K562 (cell line): Measurements from ENCODE around the gene LAMTOR5. TPM values are rescaled to one million over a fixed set of nuclear protein-coding genes. Genes with fewer than 3 reads are reported as not detected.

Experiments
- ATAC-seq: fragments of 200-7000 bp; cut with Tn5 transposase; 3 replicates; pipeline ENCODE4 v1.9.1; 2020; ENCODE audit warnings: moderate library complexity
- BruUV-seq: library from RNA; stranded (reverse); fragments of 400-500 nt; replicated peaks from 2 replicates; lab custom pipeline; 2021; lab: Mats Ljungman, UMichigan
- CTCF ChIA-PET: fragments of 300-600 bp; formaldehyde crosslinking; extraction: SDS; loops from one replicate; lab custom pipeline; 2021; ENCODE audit warnings: low intra/inter-chr PET ratio; lab: Yijun Ruan, JAX
- POLR2A ChIA-PET: fragments of 300-600, 350-650 bp; sonication (Branson Sonifier 250); formaldehyde crosslinking; extraction: SDS; loops from one replicate; lab custom pipeline; 2021; ENCODE audit warnings: antibody characterized with exemption, inconsistent platforms; lab: Yijun Ruan, JAX
- DNase-seq, 4 experiments: peaks; one replicate each; pipeline versions ENCODE4 v3.0.0 to v3.0.0-alpha.2; 2011 to 2018; ENCODE audit warnings: low spot score in 3 of 4, mixed read lengths in 3 of 4; ENCODE audit errors: extremely low read depth in 1 of 4
- FAIRE-seq: peaks from 2 replicates; lab custom pipeline; 2011; peaks lifted over from hg19 to GRCh38; lab: Jason Lieb, UNC
- H2AFZ ChIP-seq: 2 replicates; pipeline ENCODE4 v1.6.0; 2011; ENCODE audit warnings: low read depth, low read length, control low read depth, inconsistent platforms
- H3K27ac ChIP-seq: fragments of 200-600 bp; 3 replicates; pipeline ENCODE4 v1.8.0; 2011; ENCODE audit warnings: low read depth, mild to moderate bottlenecking, control low read depth, inconsistent platforms, low read length, moderate library complexity, mixed read lengths; ENCODE audit errors: extremely low read depth
- H3K27me3 ChIP-seq, 2 experiments: fragments of 300-600 bp in 1 of 2; 2 replicates in 1 of 2; 3 replicates in 1 of 2; pipeline versions ENCODE4 v1.6.0 to v1.8.0; 2011; ENCODE audit warnings: inconsistent platforms in 2 of 2, low read length in 2 of 2, mild to moderate bottlenecking in 1 of 2, mixed read lengths in 1 of 2, moderate library complexity in 1 of 2; ENCODE audit not compliant: control insufficient read depth in 2 of 2, insufficient read depth in 2 of 2
- H3K36me3 ChIP-seq: fragments of 300-600 bp; 3 replicates; pipeline ENCODE4 v1.8.0; 2011; ENCODE audit warnings: mild to moderate bottlenecking, low read length, inconsistent platforms; ENCODE audit not compliant: control insufficient read depth, insufficient read depth
- H3K4me1 ChIP-seq, 2 experiments: fragments of 200-600 bp in 1 of 2; replicated peaks in 1 of 2; 2 replicates in 1 of 2; 3 replicates in 1 of 2; pipeline versions ENCODE4 v1.5.1 to v1.8.0; 2011; ENCODE audit warnings: inconsistent platforms in 2 of 2, low read length in 2 of 2, mild to moderate bottlenecking in 1 of 2, mixed read lengths in 1 of 2, moderate library complexity in 1 of 2; ENCODE audit not compliant: control insufficient read depth in 2 of 2, insufficient read depth in 2 of 2
- H3K4me2 ChIP-seq: 2 replicates; pipeline ENCODE4 v1.6.1; 2011; ENCODE audit warnings: low read length, control low read depth, inconsistent platforms, mixed read lengths; ENCODE audit not compliant: insufficient read depth
- H3K4me3 ChIP-seq: fragments of 200-600 bp; sonication (generic), shearing (Covaris generic); 2 replicates; pipeline ENCODE4 v1.5.1; 2016; ENCODE audit warnings: control low read depth, inconsistent platforms
- H3K79me2 ChIP-seq: fragments of 200-600 bp; 3 replicates; pipeline ENCODE4 v1.8.0; 2011; ENCODE audit warnings: low read length, inconsistent platforms; ENCODE audit not compliant: control insufficient read depth, insufficient read depth
- H3K9ac ChIP-seq, 2 experiments: 2 replicates each; pipeline versions ENCODE4 v1.6.0 to v1.6.1; 2011; ENCODE audit warnings: low read depth in 2 of 2, low read length in 2 of 2, control low read depth in 1 of 2, inconsistent platforms in 1 of 2, mild to moderate bottlenecking in 1 of 2, mixed read lengths in 1 of 2; ENCODE audit not compliant: insufficient read depth in 1 of 2
- H3K9me1 ChIP-seq: one replicate; pipeline ENCODE4 v1.6.0; 2011; ENCODE audit warnings: inconsistent platforms, mild to moderate bottlenecking, low read length, moderate library complexity; ENCODE audit not compliant: control insufficient read depth, insufficient read depth
- H3K9me3 ChIP-seq: replicated peaks from 2 replicates; pipeline ENCODE4 v1.5.1; 2011; ENCODE audit warnings: low read depth, low read length, inconsistent platforms; ENCODE audit not compliant: control insufficient read depth, insufficient read depth
- H4K20me1 ChIP-seq: replicated peaks from 2 replicates; pipeline ENCODE4 v1.6.1; 2011; ENCODE audit warnings: low read length, inconsistent platforms, mixed read lengths; ENCODE audit not compliant: control insufficient read depth, insufficient read depth
- FOXJ2 ChIP-seq: fragments of 200-800 bp; sonication (Bioruptor generic); IDR thresholded peaks from 2 replicates; pipeline ENCODE4 v1.6.1; 2016; ENCODE audit warnings: missing genetic modification characterization, missing compliant biosample characterization
- HSF4 ChIP-seq: fragments of 250-450 bp; sonication (Bioruptor Pico); IDR thresholded peaks from 2 replicates; pipeline ENCODE4 v2.1.2; 2022; ENCODE audit warnings: mild to moderate bottlenecking, moderate library complexity, borderline replicate concordance
- KLF1 ChIP-seq: fragments of 450-650 bp; IDR thresholded peaks from 2 replicates; pipeline ENCODE4 v1.6.1; 2016; ENCODE audit warnings: missing genetic modification characterization, missing compliant biosample characterization
- NCOA1 ChIP-seq: fragments of 450-650 bp; IDR thresholded peaks from 2 replicates; pipeline ENCODE4 v1.6.1; 2016; ENCODE audit warnings: low read depth
- NFYB ChIP-seq: IDR thresholded peaks from 2 replicates; pipeline ENCODE4 v1.6.1; 2011; ENCODE audit warnings: mild to moderate bottlenecking, moderate library complexity; ENCODE audit not compliant: insufficient read length; ENCODE audit errors: extremely low read depth
- RAD51 ChIP-seq: fragments of 450-650 bp; IDR thresholded peaks from 2 replicates; pipeline ENCODE4 v1.7.1; 2016; ENCODE audit warnings: low read depth, mild to moderate bottlenecking, borderline replicate concordance
- SNIP1 ChIP-seq: fragments of 450-650 bp; IDR thresholded peaks from 2 replicates; pipeline ENCODE4 v1.7.1; 2017; ENCODE audit warnings: low read depth, mild to moderate bottlenecking
- TBP ChIP-seq: optimal IDR thresholded peaks from 2 replicates; pipeline ENCODE3; 2011; ENCODE audit warnings: low read depth, low read length, improper control_type of control experiment
- ZFP36 ChIP-seq: fragments of 150-350 bp; IDR thresholded peaks from 2 replicates; pipeline ENCODE4 v1.6.1; 2018; ENCODE audit warnings: low read length, low read depth; ENCODE audit not compliant: partially characterized antibody
- ZNF121 ChIP-seq: sonication (generic); formaldehyde crosslinking; conservative IDR thresholded peaks from 2 replicates; pipeline ENCODE4 v1.8.0; 2022; ENCODE audit warnings: missing genetic modification reagents
- ZNF354B ChIP-seq: fragments of 250-450 bp; sonication (Bioruptor Pico); IDR thresholded peaks from 2 replicates; pipeline ENCODE4 v1.4.0; 2020
- ZNF551 ChIP-seq: fragments of 250-450 bp; sonication (Bioruptor Pico); IDR thresholded peaks from 2 replicates; pipeline ENCODE4 v1.5.0; 2021; ENCODE audit warnings: mild to moderate bottlenecking, moderate library complexity
- WGBS: fragments of 100-300 bp; shearing (Covaris generic); methylation state at CpG from one replicate; pipeline ENCODE4 v1.1.6; 2016; ENCODE audit warnings: low coverage, mixed read lengths; ENCODE audit not compliant: insufficient coverage; ENCODE audit errors: missing lambda C conversion rate; 5-methylcytosine and 5-hydroxymethylcytosine counted together
- in situ Hi-C: fragments of 300-500 bp; cut with MboI; formaldehyde crosslinking; loops from 4 replicates; pipeline ENCODE4 v1.15.0; 2018; ENCODE audit warnings: inconsistent platforms, mixed read lengths
- intact Hi-C: fragments of 100-400 bp; cut with micrococcal nuclease; formaldehyde crosslinking; loops from 2 replicates; pipeline ENCODE4 v1.14.2; 2022
- polyA plus RNA-seq, 8 experiments: library from polyadenylated mRNA; depleted of rRNA in 4 of 8; stranded (reverse) in 5 of 8; unstranded in 3 of 8; fragments of >200 nt; fragmentation: Nextera tagmentation in 2 of 8; fragmentation: Illumina TruSeq in 1 of 8; extraction: Ambion mirVana in 2 of 8; extraction: Trizol in 1 of 8; gene quantifications; 2 replicates each; pipeline versions ENCODE4 v1.2.1 to v1.2.3, GENCODE V29; 2011 to 2014; ENCODE audit warnings: inconsistent platforms in 1 of 8, missing spikeins in 1 of 8
- total RNA-seq, 7 experiments: library from RNA; depleted of rRNA in 6 of 7; stranded (reverse); fragments of >200 nt in 6 of 7; fragmentation: Illumina TruSeq in 2 of 7; extraction: Trizol in 2 of 7; gene quantifications; 2 replicates each; pipeline versions ENCODE4 v1.2.1 to v1.2.3, GENCODE V29; 2011 to 2021; ENCODE audit warnings: low replicate concordance in 1 of 7
- TF ChIP-seq, protein P1 (sequence below): fragments of 450-650 bp; IDR thresholded peaks from 2 replicates; pipeline ENCODE4 v1.6.1; 2016
- TF ChIP-seq, protein P2 (sequence below): fragments of 250-450 bp; sonication (Bioruptor Pico); IDR thresholded peaks from 2 replicates; pipeline ENCODE4 v1.5.0; 2021

The LAMTOR5 gene
- total and polyA plus RNA-seq, 9 of the 15 experiments (the other 6 are each of a cell fraction or from before 2014, with no cell fraction given), result 118 to 712 (median 241) TPM

DNA sequence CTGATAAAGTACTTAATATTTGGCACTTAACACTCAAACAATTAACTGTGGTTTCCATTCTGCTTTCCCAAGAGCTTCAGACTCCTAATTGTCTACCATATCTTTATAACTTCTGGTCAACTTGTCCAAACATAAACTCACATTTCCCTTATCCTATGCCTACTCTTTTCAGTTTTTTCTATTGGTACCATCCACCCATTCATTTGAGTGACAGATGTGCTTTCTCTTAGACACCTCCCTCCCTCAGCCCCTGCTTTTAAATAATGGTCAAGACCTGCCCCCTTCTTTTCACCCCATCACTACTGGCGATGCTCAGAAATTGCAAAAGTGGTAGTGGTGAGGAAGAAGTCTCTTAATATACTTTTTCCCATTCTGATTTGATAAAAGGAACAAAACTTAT lies 22.1 kb downstream of the LAMTOR5 start:
- H3K4me2 ChIP-seq, result no peak overlapping the region
- H3K4me3 ChIP-seq, result no peak overlapping the region
- H3K36me3 ChIP-seq, result peaks cover 33% of the 10 kb centered on the region
- TF ChIP-seq TBP, result no peak
- TF ChIP-seq, protein P1, sequence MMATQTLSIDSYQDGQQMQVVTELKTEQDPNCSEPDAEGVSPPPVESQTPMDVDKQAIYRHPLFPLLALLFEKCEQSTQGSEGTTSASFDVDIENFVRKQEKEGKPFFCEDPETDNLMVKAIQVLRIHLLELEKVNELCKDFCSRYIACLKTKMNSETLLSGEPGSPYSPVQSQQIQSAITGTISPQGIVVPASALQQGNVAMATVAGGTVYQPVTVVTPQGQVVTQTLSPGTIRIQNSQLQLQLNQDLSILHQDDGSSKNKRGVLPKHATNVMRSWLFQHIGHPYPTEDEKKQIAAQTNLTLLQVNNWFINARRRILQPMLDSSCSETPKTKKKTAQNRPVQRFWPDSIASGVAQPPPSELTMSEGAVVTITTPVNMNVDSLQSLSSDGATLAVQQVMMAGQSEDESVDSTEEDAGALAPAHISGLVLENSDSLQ, result peak; percentile 57
- 94% methylated on average over 1 of the region's 1 CpG for WGBS
- H3K9ac ChIP-seq, result no peak overlapping the region
- no peaks in the 10 kb centered on the region for H3K4me1 ChIP-seq
- ChIA-PET POLR2A (interaction anchor here (0.9 to 1.3 kb wide), 5 partner anchors 8 to 37 kb away, joined by 3 to 4 read pairs (median 3); no protein-coding TSS in a partner anchor), CTCF (no interaction called here)
- H3K9me1 ChIP-seq, result no peaks in the 10 kb centered on the region
- in situ Hi-C loops (no loop called here), intact Hi-C loops (no loop called here)
- H4K20me1 ChIP-seq, result no peaks in the 10 kb centered on the region
- no peak for FAIRE-seq
- H3K9me3 ChIP-seq, result no peaks in the 10 kb centered on the region
- no peaks in the 10 kb centered on the region for H3K27me3 ChIP-seq
- H3K27ac ChIP-seq, result no peak overlapping the region
- BruUV-seq, result no TSS peak
- no peak overlapping the region for H2AFZ ChIP-seq
- ATAC-seq, result no peak
- H3K79me2 ChIP-seq, result no peaks in the 10 kb centered on the region
- no peak for DNase-seq

DNA sequence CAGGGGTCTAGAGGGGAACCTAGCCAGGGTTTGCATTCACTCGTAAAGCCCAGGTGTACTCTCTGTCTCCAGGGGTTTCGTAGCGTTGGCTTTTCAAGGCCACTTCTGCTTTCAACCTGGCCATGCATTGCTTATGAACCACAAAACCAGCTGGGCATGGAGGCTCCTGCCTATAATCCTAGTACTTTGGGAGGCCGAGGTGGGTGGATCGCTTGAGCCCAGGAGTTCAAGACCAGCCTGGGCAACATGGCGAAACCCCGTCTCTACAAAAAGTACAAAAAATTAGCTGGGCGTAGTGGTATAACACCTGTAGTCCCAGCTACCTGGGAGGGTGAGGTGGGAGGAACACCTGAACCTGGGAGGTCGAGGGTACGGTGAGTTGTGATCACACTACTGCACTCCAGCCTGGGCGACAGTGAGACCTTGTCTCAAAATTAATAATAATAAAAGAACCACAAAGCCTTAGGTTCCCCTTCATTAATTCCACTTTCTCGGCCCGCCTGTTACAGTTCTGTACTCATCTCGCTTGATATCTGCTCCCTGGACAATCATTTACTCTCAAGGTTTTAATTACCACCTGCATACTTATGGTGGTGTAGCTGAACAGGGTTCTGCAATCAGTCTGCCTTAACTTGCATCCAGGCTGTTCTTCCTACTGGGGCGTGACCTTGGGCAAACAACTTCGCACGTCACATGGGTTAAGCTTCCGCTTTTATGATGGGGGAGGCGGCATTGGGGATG lies 22.7 kb downstream of the LAMTOR5 start:
- no TSS peak for BruUV-seq
- no peaks in the 10 kb centered on the region for H3K4me1 ChIP-seq
- H3K79me2 ChIP-seq, result no peaks in the 10 kb centered on the region
- no peak for ATAC-seq
- no peak overlapping the region for H3K4me3 ChIP-seq
- CTCF ChIA-PET, result no interaction called here
- POLR2A ChIA-PET, result interaction anchor here (0.9 to 1.3 kb wide), 5 partner anchors 9 to 36 kb away, joined by 3 to 4 read pairs (median 3); no protein-coding TSS in a partner anchor
- in situ Hi-C loops (no loop called here), intact Hi-C loops (no loop called here)
- no peak overlapping the region for H3K4me2 ChIP-seq
- H3K27ac ChIP-seq, result no peak overlapping the region
- no peak overlapping the region for H2AFZ ChIP-seq
- H4K20me1 ChIP-seq, result no peaks in the 10 kb centered on the region
- no peak for FAIRE-seq
- H3K27me3 ChIP-seq, result no peaks in the 10 kb centered on the region
- H3K9me3 ChIP-seq, result no peaks in the 10 kb centered on the region
- no peak for DNase-seq
- no peaks in the 10 kb centered on the region for H3K9me1 ChIP-seq
- 93% methylated on average over 19 of the region's 19 CpGs for WGBS
- no peak overlapping the region for H3K9ac ChIP-seq
- H3K36me3 ChIP-seq, result peaks cover 37% of the 10 kb centered on the region
- TF ChIP-seq RAD51 (no peak), NFYB (no peak), HSF4 (CRISPR knock-in tag) (no peak), ZFP36 (no peak), ZNF354B (CRISPR knock-in tag) (no peak), KLF1 (tag) (no peak), ZNF551 (CRISPR knock-in tag) (no peak), SNIP1 (no peak), NCOA1 (no peak), FOXJ2 (no peak), ZNF121 (CRISPR knock-in tag) (no peak)
- TF ChIP-seq, protein P2, sequence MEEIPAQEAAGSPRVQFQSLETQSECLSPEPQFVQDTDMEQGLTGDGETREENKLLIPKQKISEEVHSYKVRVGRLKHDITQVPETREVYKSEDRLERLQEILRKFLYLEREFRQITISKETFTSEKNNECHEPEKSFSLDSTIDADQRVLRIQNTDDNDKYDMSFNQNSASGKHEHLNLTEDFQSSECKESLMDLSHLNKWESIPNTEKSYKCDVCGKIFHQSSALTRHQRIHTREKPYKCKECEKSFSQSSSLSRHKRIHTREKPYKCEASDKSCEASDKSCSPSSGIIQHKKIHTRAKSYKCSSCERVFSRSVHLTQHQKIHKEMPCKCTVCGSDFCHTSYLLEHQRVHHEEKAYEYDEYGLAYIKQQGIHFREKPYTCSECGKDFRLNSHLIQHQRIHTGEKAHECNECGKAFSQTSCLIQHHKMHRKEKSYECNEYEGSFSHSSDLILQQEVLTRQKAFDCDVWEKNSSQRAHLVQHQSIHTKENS (CRISPR knock-in tag), result no peak
